Activated CD8-positive, alpha-beta memory T cell treated with anti-CD3 and anti-CD28 coated beads, Interleukin-2, amount 50 U/mL, for 4 hours (primary cell): Measurements from ENCODE around the gene ATG101.

Source experiments
- DNase-seq: peaks from one replicate; pipeline ENCODE4 v3.0.0-alpha.2; 2020

The ATG101 gene, protein sequence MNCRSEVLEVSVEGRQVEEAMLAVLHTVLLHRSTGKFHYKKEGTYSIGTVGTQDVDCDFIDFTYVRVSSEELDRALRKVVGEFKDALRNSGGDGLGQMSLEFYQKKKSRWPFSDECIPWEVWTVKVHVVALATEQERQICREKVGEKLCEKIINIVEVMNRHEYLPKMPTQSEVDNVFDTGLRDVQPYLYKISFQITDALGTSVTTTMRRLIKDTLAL

DNA sequence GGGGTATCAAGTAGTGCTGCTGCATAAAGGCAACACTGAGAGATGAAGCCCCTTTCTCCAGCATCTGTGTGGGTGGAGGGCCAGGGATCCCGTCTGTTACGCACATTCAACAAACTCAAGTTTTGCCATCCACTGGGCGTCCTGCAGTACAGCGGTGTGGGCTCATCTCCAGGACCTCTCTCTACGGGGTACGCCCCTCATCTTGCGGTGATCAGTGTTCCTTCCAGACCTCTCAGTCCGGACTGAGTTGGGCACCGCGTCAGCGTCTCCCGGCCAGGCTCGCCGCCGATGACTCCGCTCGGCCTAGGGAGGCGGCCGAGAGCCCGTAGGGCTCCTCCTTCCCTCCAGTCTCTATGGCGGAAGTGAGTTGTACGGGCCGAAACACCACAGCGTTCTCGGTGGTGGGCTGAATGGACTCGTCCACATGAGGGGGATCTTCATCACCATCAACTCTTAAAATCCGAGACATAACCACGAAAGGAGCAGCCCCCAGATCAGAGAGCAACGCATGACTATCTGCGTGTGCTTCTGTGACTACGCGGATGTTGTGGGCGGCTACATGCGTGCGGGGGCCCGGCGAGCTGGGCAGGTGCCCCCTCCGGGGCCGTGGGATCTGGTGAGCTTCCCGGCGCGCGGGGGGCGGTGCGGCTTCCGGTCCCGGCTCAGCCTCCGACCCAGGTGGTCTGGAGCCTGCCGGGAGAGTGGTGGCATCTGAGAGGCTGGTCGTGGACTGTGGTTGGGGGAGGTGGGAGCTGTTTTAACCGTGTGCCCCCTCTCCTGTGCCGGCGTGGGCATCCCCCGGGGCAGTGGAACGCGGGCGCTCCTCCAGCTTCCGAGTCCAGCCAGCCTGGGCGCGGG is at the start of gene ATG101:
ATG101 (plus strand) TSS at position 652 of the 858 bp plus-strand sequence. CDS start 3,673 bp downstream, outside the sequence.
- peak; percentile 82 for DNase-seq

DNA sequence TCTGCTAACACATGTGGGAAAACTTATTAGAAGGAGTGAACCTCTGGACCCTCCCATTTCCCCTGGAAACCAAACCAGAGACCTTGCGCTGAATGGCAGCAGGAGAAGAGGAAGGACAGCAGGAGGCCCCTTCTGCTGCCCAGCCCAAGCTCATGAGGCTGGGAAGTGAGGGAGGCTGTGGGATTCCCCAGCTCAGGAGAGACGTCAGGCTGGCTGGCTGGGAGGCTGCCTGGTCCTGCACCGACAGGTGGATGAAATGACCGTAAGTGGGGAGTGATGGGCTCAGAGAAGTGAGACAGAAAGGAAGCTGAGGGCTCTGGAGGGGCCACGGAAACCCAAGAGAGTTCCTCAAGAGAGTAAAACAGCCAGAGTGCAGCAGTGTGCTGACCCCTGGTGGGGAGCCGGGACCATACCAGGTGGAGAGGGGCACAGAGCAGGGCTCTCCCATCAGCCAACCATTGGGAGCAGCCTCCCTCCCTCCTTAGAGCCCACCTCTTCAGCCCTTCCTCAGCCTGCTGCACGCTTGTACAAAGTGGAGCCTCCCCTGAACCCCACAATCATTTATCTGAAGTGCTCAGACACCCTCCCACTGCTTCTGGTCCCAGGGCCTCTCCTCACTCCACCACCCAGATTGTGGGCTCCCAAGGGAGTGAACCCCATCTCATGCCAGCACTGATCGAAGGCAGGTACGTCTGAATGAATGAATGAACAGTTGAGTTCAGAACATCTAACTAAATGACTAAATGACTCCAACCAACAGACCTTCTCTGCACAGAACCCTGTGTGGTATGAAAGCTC is 49.0 kb upstream of the ATG101 start:
- DNase-seq, result peak; percentile 70

DNA sequence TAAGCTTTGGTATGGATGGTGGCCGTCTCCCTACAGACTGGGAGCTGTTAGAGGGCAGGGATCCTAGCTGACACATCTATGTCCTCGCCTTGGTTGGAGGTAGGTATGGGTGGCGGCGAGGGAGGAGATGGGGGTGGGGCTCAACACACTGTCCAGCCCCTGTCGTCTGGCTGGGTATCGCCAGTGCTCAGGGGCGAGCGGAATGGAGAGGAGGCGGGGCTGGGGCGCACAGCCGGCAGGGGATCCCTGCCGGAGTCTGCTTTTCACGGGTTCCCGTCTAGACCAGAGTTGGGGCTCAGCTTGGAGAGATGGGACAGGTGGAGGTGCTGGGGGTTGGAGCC is 47.0 kb upstream of the ATG101 start:
- DNase-seq, result no peak

DNA sequence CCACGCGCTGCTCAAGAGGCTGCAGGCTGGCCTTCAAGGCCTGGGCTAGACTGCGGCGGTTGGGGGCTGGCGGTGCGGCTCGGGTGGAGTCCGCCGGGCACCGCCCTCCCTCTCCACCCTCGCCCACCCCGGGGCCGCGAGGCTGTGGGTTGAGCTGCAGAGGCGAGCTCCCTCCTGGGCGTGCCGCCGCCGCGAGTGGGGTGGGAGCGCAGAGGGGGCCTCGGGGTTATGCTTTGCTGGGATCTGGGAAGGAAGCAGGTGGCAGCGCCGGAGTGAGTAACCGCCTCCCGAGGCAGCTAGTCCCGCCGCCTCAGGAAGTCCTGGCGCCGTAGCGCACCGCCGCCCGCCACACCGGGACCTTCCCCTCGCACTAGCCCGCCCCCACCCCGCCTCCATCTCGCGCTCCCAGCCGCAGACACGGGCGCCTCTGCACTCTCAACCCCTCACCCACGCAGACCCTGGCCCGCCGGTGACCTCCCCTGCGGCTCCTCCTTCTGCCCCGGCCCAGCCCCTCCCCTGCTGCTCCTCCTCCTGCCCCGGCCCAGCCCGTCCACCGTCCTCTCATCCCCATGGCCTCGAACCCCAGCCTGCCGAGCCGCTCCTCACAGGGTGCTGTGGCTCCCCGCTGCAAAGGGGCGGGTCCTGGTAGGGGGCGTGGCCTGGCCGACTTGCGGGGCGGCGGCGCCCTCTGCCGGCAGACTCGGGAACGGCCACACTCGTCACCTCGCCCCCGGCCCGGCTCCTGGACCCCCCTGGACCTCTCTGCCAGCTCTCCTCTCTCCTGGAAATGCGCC is 46.4 kb upstream of the ATG101 start:
- DNase-seq, result peak; percentile 92

DNA sequence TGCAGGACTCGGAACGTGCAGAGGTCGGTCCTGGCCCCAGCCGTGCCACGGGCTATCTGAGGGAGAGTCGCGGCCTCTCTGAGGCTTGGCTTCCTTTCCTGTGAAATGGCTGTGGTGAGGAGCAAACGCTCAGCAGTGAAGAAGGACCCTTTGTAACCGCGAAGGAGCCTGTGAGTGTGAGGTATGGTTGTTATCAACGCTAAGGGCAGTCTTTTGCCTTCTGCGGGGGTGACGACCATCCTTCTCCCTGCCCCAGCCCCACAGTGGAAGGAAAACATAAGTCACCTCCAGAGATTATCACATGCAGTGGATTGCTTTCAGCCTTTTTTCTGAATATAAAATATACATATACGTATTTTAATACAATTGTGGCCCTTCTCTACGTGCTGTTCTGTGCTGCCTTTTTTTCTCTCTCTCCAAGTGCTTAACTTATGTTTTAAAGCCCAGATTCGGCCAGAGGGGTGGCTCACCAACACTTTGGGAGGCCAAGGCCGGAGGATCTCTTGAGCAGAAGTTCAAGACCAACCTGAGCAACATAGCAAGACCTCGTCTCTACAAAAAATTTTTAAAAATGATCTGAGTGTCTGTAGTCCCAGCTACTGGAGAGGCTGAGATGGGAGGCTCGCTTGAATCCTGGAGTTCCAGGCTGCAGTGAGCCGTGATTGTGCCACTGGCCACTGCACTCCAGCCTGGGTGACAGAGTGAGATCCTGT is 45.6 kb upstream of the ATG101 start:
- DNase-seq, result no peak

DNA sequence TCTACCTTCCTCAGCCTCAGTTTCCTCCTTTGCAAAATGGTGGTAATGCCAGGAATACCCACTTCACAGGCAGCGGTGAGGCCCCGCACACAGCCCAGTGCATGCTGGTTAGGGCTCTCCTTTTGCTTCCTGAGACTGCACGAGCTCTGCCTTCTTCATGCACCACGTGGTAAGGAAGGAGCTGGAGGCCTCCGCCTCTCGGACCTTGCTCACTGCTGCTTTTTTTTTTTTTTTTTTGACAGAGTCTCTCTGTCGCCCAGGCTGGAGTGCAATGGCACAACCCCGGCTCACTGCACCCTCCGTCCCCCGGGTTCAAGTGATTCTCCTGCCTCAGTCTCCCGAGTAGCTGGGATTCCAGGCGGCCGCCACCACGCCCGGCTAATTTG is 44.9 kb upstream of the ATG101 start:
- DNase-seq, result no peak

DNA sequence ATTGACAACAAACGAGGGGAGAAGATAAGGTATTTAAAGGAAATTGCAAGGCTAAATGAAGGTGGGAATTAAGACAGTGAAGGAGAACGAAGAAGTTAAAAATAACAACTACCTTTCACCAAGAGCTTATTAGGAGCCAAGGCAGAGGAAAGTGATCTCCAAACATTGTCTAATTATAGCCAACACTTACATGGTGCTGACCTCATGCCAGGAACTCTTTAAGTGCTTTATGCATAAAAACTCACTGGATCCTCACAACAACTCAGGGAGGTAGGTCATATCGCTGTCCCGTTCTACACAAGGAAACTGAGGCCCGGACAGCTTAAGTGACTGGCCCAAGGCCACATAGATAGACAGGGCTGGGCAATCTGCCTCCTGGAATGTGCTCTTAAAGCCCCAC is 43.5 kb upstream of the ATG101 start:
- DNase-seq, result no peak

DNA sequence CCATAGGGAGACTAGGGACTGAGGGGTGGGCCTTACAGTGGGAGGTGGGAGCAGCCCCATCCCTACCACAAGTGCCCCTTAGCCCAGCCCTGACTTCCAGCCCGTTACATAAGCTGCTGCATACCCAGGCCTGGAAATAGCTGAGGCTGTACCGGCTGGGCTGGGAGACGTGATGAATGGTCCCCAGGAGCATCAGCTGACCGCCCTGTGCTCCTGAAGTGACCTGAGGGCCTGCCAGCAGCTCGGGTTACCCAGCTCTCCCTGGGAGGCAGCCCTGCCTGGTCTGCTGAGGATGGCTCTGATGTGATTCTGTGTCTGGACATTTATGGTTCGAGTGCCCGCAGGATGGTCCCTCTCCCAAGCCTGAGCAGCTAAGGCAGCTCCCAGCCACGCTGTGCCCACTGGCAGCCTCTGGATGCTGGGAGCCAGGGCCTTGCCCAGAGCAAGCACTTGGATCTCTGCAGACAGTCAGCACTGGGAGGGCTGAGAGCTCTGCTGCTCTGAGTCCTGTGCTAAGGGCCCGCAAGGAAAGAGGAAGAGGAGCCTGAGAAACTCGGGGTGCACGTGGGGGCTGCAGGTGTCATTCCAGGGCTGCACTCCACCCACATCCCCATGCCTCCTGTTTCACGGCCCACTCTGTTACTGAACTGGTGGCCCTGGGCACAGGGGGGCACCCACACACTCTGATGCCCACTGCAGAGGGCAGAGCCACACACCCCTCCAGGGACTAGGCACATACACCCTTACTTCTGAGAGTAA is 42.5 kb upstream of the ATG101 start:
- no peak for DNase-seq

DNA sequence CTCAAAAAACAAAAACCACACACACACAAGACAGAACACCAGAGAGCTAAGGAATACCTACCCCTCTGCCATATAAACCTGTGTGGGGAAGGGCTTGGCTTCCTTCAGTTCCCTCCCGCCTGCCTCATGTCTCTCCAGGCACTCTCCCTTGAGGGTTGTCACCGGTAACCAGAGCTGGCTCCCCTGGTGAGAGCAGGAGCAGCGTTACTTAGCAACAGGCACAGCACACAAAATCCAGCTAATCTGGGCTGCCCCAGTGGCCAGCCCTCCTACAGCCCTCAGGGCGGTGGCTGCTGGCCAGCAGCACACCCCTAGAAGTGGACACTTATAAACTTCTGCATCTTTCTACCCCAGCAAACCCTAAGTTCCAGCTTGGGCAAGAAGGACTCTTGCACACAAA is 40.1 kb upstream of the ATG101 start:
- no peak for DNase-seq

DNA sequence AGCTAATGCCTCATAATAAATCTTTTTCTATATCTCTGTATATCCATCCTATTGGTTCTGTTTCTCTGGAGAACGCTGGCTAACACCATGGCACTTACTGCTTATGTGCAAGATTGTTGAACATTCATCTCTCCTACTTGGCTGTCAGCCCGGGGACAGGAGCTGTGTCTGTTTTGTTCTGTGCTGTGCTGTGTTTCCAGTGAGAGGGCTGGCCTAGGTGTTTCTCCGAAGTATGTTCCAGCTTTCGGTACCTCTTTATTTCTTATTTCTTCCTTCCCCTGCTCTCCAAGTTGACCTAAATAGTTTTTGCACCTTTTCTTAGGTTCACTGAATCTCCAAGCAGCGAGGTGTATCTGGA is 37.4 kb upstream of the ATG101 start:
- DNase-seq, result no peak

DNA sequence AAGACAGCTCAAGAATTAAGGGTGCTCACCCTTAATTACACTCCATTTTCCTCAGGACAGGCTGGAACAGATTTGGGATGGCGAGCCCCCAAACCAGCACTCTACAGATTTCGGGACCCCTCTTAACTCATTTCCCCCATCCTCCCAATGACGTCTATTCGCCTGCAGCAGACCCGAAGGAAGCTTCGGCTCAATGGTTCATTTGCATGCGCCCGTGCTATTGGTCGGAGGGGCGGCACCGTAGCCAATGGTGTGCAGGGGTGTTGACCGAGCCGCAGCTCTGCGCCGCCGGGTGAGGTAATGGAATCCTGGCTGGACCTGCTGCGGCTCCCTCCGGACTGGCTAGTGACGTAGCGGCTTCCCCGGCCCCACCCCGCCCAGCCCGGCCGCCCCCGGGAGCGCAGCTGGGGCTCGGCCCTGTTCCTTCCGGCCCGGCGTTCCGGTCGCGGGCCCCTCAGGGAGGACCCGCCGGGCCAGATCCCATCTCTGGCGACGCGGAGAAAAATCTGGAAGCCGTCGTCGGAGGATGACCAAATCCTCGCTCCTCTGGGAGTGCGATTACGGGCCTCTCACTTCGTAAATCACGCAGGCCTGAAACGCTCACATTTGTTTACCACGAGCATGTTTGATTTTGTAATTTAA is 36.9 kb upstream of the ATG101 start:
- peak; percentile 84 for DNase-seq

DNA sequence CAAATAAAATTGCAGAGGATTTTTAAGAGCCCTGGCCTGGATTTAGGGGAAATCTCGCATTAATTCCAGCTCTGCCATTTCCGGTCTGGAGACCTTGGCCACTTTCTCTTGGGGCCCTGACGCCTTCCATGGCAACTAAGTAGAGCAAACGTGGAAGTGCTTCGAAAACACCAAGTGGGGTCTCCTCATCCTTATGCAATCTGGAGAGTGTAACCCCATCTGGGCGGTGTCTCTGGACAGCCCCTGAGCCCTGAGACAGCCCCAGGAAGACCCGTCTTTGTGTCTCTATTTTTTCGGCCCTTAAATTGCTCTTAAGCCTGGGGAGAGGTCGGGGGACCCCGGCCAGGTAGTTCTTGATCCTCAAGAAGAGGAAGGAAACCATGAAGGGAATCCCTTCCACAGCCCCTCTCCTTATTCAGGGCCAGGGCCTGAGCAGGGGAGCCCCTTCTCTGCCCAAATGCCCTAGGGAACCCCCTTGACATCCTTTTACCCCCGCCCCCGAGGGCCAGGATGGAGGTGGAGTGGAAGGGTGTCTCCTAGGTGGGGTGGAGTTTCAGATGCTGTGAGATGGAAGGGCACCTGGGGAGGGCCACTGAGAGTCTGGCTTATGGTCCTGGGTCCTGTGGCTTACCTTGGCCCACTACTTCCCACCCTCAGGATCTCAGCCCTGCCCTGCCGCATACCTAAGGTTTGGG is 36.2 kb upstream of the ATG101 start:
- no peak for DNase-seq

DNA sequence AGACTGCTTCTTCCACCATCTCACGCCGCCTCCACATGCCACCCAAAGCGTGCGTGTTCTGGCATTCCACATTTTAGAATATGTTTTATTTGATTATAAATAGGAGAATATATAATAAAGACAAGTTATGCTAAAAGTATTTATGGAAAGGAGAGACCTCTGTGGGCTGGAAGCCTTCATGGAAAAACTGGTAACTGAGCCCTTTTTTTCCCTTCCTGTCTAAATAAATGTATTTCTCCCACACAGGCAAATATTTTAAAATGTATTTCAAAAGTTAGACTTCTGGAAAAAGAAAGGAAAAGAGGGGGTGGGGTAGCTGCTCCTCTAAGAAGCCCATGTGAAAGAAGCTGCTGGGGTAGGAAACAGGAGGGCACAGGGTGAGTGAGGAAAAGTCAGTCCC is 34.6 kb upstream of the ATG101 start:
- no peak for DNase-seq

DNA sequence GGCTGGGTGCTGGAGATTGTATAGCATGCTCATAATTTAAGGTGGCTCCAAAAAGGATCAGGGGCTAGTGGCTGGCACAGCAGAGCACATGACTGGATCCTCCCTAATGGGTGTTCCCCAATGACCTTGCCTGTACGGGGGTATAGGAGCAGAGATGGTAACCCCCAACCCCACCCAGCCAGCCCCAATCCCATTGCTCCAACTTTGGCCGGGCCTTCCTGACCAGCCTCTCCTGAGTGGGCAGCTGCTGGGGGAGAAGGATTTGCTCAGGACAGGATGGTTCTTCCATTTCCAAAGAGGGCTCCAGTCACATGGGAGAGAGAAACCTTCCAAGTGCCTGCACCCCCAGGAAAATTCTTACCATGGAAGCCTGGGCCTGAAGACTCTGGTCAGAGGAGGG is 33.9 kb upstream of the ATG101 start:
- no peak for DNase-seq

DNA sequence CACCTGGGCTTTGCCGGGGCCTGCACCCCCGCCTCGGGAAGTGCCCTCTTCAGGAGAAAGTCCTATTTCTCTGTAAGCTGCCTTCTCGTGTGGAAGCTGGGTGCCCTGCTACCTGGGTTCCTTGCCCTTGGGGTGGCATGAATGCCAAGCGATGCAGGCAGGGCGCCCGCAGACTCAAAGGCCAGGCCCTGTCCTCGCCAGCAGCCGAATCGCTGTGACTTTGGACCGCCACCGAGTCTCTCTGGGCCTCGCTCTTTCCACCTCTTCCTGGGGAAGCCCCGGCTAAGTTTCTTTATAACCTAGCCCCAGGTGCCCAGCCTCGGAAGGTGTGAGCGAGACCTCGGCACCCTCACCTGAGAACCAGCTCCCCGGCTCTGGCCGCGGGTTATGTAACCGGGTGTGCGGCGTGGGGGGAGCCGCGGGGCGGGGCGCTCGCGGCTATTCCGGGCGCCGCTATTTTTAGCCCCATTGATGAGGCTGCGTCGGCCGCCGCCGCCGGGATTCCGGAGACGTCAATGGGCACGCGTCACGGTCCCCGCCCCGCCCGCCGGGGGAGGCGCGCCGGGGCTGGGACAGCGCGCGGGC is 33.1 kb upstream of the ATG101 start:
- peak; percentile 91 for DNase-seq

DNA sequence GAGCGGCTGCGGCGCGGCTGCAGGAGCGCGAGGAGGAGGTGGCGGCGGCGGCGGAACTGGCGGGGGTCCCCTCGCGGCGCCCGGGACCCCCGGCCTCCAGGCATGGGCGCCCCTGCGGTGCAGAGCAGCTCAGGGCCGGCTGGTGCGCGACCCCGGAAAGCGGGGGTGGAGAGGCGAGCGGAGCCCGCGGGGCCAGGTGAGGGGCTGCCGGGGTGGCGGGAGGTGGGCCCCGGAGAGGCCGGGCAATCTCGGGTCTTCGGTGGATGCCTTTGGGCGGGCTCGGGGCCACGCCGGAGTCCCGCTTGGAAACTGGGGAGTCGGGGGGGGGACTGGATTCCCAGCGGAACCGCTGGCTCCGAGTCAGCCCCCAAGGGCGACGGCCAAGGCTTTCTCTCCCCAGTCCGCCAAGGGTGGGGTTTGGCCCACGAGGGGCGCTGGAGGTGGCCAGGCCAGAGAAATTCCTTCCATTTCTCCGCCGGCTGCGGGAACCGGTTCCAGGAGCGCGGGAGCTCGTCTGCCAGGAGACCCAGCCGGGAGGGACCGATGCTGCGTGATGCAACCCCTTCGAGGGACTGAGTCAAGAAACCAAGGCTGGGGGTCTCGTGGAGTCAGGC is 32.4 kb upstream of the ATG101 start:
- no peak for DNase-seq

DNA sequence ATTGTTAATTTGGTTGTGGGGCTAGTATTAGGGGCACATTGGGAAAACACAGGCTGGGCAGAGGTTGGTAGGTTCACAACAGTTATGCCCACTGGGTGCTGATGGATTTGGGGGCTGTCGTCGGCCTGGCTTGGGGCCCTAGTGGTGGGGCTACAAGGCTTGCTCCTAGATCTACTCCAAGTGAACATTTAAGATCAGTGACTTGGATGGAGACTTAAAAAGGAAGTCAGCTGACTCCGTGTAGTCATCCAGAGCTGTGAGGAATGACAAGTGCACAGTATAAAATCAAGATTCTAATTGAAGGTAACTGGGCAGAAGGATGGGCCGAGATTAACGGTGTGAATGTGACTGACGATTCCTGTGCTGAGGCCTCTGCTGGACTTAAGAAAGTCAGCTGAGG is 31.3 kb upstream of the ATG101 start:
- no peak for DNase-seq

DNA sequence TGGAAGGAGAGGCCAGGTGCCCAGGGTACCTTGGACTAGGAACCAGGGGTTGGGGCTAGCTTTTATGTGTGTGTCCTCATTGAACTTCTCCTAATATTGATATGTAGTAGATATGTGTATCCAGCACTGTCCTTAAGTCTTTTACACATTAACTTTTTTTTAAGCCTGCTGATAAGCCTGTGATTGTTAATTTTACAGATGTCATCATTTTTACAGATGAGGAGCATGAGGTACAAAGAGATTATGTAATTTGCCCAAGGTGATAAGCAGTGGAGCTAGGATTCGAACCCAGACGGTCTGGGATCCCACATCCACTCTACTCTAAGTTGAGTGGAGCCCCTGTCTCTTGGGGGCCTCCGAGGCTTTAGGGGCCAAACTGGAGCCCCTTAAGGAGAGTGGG is 28.7 kb upstream of the ATG101 start:
- DNase-seq, result no peak

DNA sequence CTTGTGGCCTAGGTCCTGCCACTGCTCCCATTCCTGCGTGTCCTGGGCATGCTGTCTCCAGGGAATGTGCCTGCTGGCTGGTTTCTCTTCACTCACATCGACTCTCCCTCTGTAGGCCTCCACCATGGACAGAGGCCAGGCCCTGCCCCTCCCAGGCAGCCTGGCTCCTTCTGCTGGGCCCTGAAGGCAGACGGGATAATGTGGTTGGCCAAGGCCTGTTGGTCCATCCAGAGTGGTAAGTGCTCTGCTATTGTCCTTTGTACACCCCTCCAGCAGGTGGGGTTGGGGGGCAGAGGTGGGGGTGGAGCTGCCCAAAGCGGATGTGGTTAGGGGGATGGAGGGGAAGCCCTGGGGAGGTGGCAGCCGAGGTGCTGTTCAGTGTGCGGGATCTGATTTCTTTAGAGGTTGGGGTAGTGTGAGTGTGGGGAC is 28.1 kb upstream of the ATG101 start:
- DNase-seq, result peak; percentile 59
